GM10248 (cell line): Measurements from ENCODE around the gene KIF20A.
A peak's percentile ranks its signal among the peaks of the same experiment; 100 is the strongest.

Experiments
- CTCF ChIA-PET: fragments of 300-600 bp; sonication (Branson Sonifier 250); formaldehyde crosslinking; extraction: SDS; loops from one replicate; lab custom pipeline; 2021; ENCODE audit warnings: antibody characterized with exemption; lab: Yijun Ruan, JAX
- POLR2A ChIA-PET: fragments of 350-650 bp; sonication (Branson Sonifier 250); formaldehyde crosslinking; extraction: SDS; loops from one replicate; lab custom pipeline; 2020; ENCODE audit warnings: antibody characterized with exemption; lab: Yijun Ruan, JAX
- DNase-seq: peaks from one replicate; pipeline ENCODE4 v3.0.0; 2012; ENCODE audit errors: extremely low spot score
- TF ChIP-seq, protein P1 (sequence below): IDR thresholded peaks from 2 replicates; pipeline ENCODE4 v1.5.1; 2012; ENCODE audit warnings: mild to moderate bottlenecking, low read depth; ENCODE audit errors: extremely low read depth, missing control alignments, control extremely low read depth

The KIF20A gene

DNA sequence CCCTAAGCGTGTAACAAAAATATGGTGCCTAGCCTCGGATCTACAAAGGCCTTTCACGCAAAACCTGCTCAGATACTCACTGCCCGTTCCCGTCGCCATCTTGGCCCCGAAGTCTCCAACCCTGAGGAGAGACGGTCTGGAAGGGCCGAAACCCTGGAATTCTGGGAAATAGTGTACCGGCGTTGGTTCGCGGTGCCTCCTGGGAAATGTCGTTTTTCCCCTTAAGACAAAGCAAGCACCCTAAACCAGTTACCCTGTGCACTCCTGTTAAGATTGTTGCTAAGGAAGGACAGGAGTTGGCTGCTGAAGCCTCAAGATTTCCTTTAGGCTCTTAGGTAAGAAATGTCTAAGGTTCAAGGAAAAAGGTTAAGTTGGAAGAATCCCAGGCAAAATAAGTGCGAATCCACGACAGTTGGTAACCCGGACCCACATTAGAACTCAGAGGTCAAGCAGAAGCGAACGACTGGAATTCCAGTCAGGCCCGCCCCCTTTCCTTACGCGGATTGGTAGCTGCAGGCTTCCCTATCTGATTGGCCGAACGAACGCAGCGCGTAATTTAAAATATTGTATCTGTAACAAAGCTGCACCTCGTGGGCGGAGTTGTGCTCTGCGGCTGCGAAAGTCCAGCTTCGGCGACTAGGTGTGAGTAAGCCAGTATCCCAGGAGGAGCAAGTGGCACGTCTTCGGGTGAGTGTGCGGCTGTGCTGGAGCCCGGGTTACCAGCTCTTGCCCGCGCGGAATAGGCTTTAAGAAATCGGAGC lies at the start of gene KIF20A, which contains the start of gene BRD8:
Gene KIF20A (plus strand): TSS at position 597 of the 761 bp plus-strand sequence. CDS start 569 bp downstream, outside the sequence.
Gene BRD8 (minus strand): TSS at position 115 of the 761 bp plus-strand sequence. CDS start 16 bp downstream, at position 99.
- ChIA-PET POLR2A (no interaction called here), CTCF (interaction anchor here (1.0 to 4.8 kb wide), 8 partner anchors 10 to 232 kb away, joined by 3 to 32 read pairs (median 3); partner anchors contain the start of genes CDC23 and KDM3B)
- peak; percentile 93 for DNase-seq
- TF ChIP-seq, protein P1, sequence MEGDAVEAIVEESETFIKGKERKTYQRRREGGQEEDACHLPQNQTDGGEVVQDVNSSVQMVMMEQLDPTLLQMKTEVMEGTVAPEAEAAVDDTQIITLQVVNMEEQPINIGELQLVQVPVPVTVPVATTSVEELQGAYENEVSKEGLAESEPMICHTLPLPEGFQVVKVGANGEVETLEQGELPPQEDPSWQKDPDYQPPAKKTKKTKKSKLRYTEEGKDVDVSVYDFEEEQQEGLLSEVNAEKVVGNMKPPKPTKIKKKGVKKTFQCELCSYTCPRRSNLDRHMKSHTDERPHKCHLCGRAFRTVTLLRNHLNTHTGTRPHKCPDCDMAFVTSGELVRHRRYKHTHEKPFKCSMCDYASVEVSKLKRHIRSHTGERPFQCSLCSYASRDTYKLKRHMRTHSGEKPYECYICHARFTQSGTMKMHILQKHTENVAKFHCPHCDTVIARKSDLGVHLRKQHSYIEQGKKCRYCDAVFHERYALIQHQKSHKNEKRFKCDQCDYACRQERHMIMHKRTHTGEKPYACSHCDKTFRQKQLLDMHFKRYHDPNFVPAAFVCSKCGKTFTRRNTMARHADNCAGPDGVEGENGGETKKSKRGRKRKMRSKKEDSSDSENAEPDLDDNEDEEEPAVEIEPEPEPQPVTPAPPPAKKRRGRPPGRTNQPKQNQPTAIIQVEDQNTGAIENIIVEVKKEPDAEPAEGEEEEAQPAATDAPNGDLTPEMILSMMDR = no peak

DNA sequence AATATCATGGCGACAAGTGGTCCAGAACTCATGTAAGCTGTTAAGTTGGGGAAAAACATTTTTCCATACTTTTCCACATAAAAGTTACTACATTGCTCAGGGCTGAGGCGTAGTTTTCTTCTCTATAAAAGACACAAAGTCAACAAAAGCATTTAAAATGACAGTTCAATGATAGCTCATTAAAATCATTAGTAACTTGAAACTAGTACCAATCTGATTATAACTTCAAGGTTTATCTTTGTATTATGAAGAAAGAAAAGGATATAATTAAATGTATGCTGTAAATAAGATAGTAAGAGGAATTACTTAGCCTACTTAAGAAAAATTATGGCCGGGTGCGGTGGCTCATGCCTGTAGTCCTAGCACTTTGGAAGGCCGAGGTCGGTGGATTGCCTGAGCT lies 49.6 kb upstream of the KIF20A start:
- DNase-seq = no peak
- TF ChIP-seq, protein P1 = no peak
- CTCF ChIA-PET = interaction anchor here (0.9 to 8.0 kb wide), 6 partner anchors 11 to 93 kb away, joined by 3 to 130 read pairs (median 4); partner anchors contain the start of gene WNT8A
- POLR2A ChIA-PET = no interaction called here

DNA sequence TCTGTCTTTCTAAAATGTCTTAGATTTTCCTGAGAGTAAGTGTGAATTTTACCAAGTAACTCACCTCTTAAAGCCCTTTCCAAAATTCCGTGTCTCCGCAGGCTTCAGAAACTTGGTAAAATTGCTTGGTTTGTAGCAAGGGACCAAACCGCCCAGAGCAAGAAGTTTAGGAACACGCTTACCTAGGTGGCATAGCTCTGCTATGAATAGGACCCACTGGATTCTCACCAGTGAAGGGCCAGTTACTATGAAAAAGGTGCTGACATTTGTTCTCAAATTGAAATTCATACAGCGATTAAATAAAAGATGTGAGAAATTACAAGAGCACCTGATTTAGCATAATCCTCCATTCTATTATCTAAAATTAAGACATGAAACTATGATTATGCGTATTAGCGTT lies 46.4 kb upstream of the KIF20A start:
- no peak for DNase-seq
- TF ChIP-seq, protein P1 = no peak
- ChIA-PET POLR2A (no interaction called here), CTCF (interaction anchor here (1.0 to 8.0 kb wide), 7 partner anchors 10 to 184 kb away, joined by 3 to 130 read pairs (median 3); partner anchors contain the start of gene WNT8A)

DNA sequence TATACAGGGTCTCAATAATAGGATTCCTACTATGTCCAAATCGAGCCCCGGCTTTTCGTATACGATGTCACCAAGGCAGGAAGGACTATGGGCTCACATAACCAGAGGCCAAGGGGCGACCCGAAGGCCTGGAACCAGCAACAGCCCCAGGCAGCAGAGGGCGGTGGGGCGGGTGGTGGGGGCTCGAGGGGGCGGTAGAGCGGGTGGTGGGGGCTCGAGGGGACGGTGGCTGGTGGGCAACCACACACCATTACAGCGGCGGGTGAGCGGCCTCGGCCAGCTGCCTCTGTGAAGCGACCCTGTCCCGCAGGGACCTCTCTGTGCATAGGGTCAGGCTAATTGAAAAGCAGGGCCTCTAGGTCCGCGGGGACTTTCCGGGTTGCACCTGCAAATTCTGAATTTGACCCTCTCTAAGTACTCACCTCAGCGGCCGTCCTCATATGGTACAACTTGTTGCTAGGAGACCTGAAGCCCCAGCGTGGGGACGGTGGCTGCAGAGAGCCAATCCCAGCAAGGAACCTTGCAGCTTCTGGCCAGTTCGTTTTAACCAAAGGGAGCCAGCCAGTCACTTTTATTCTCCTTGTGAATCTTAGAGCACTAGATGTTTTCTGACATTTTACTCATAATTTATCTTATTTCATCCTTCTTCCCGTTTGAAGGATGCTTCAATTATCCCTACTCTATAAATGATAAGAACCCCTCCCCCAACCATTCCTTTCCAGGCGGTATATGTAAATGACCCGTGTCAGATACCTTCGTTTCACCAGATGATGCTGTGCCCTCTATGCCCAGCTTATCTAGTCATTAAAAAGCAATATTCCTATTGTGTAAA lies 39.7 kb upstream of the KIF20A start, which contains the start of gene NME5:
Gene NME5 (minus strand): TSS at position 480 of the 832 bp plus-strand sequence. CDS start 648 bp downstream, outside the sequence.
- peak; percentile 73 for DNase-seq
- TF ChIP-seq, protein P1 = no peak
- ChIA-PET CTCF (interaction anchor here (1.0 to 1.9 kb wide), 5 partner anchors 10 to 103 kb away, joined by 3 to 10 read pairs (median 5); no protein-coding TSS in a partner anchor), POLR2A (no interaction called here)

DNA sequence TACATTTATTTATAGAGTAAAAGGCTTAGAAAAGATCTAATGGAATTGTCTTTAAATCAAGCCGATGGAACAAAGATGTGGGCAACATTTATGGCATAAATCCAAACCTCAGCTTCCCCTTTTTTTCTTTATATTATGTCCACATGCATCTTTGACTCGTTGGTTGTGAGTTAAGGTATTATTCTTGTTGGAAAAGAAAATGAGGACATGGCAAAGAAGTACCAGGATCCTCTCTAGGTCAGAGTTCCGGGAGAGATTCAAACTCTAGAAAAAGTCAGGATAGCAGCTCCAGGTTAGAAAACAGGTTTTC lies 39.2 kb upstream of the KIF20A start:
- POLR2A ChIA-PET = no interaction called here
- CTCF ChIA-PET = interaction anchor here (0.7 to 1.9 kb wide), 7 partner anchors 10 to 104 kb away, joined by 3 to 10 read pairs (median 5); no protein-coding TSS in a partner anchor

More for the DNA sequence above, 39.2 kb upstream of the KIF20A start:
- TF ChIP-seq, protein P1 = no peak
- no peak for DNase-seq
